Right cardiac atrium (tissue), 5 donors: ENCODE measurements around the gene ACTN2. TPM values are rescaled to one million over a fixed set of nuclear protein-coding genes. Genes with fewer than 3 reads are reported as not detected.

Source experiments
- ATAC-seq, 2 donors: fragments of 200-7000 bp; cut with Tn5 transposase; one replicate each; pipeline versions ENCODE4 v1.8.0 to v1.9.1; 2020; ENCODE audit warnings: moderate library complexity in 2 of 2, mild to moderate bottlenecking in 1 of 2
- DNase-seq, 3 donors: peaks; one replicate each; pipeline ENCODE4 v3.0.0-alpha.2; 2020
- H3K27ac ChIP-seq: one replicate; pipeline ENCODE4 v1.5.1; 2013; ENCODE audit warnings: mild to moderate bottlenecking, low read length, control low read depth, moderate library complexity
- H3K27me3 ChIP-seq: one replicate; pipeline ENCODE4 v1.6.1; 2013; ENCODE audit not compliant: control insufficient read depth, insufficient read depth
- H3K4me1 ChIP-seq: one replicate; pipeline ENCODE4 v1.6.1; 2013; ENCODE audit warnings: low read length; ENCODE audit not compliant: control insufficient read depth, insufficient read depth
- H3K4me3 ChIP-seq: one replicate; pipeline ENCODE4 v1.5.1; 2013; ENCODE audit warnings: low read length, control low read depth
- H3K9me3 ChIP-seq: one replicate; pipeline ENCODE4 v1.6.1; 2013; ENCODE audit warnings: low read length; ENCODE audit not compliant: control insufficient read depth
- WGBS: extraction: QIAGEN DNeasy Blood & Tissue Kit; methylation state at CpG from one replicate; pipeline ENCODE4 v1.1.7; 2013; 5-methylcytosine and 5-hydroxymethylcytosine counted together
- intact Hi-C, 4 donors: fragments of 100-400 bp; cut with DNase I; formaldehyde crosslinking; loops; one replicate each; pipeline versions ENCODE4 v1.11.0 to v1.14.0; 2022 to 2023
- polyA plus RNA-seq: library from polyadenylated mRNA; stranded (reverse); fragments of 200-250 nt; gene quantifications from one replicate; pipeline ENCODE4 v1.2.3, GENCODE V29; 2013
- total RNA-seq, 4 donors: library from RNA; stranded (reverse); fragmentation: NEBNext Ultra II Directional; extraction: Animal tissue kit (Norgen Biotek cat#: 25700); gene quantifications; one replicate each; pipeline ENCODE4 v1.2.1, GENCODE V29; 2021
- donor health status: healthy with polysubstance abuse.
- donor health status: DM: no; HTN: yes; CAD: no.
- donor health status: DM: no; HTN: no; CAD: no.
- donor health status: DM: no; HTN: yes; CAD: no; lungs with severe emphysema.
- donor health status: DM: yes; HTN: yes; CAD: no.

The ACTN2 gene
- total and polyA plus RNA-seq, 5 donors = 827 to 1,705 (median 1,363) TPM

GRCh38 chr1:236800623-236801022 is 114.3 kb downstream of the ACTN2 start:
- no peaks in the 10 kb centered on the region for H3K27me3 ChIP-seq

GRCh38 chr1:236802264-236802663 is 116.0 kb downstream of the ACTN2 start:
- WGBS = 62% methylated on average over 3 of the region's 3 CpGs
- H3K27ac ChIP-seq = no peak overlapping the region

More at GRCh38 chr1:236800623-236801022, 114.3 kb downstream of the ACTN2 start:
- Histone ChIP-seq H3K4me1 (no peaks in the 10 kb centered on the region), H3K4me3 (no peak overlapping the region), H3K27ac (no peak overlapping the region), H3K9me3 (no peaks in the 10 kb centered on the region)
- intact Hi-C loops = no loop called here
- ATAC-seq = no peak
- no peak for DNase-seq

GRCh38 chr1:236806634-236807033 is 120.3 kb downstream of the ACTN2 start:
- Histone ChIP-seq H3K27ac (no peak overlapping the region), H3K27me3 (no peaks in the 10 kb centered on the region), H3K4me3 (no peak overlapping the region), H3K9me3 (no peaks in the 10 kb centered on the region), H3K4me1 (no peaks in the 10 kb centered on the region)
- intact Hi-C loops = no loop called here
- DNase-seq (no peak), ATAC-seq (no peak)
- WGBS = 91% methylated on average over 2 of the region's 2 CpGs

More at GRCh38 chr1:236802264-236802663, 116.0 kb downstream of the ACTN2 start:
- Histone ChIP-seq H3K9me3 (no peaks in the 10 kb centered on the region), H3K27me3 (no peaks in the 10 kb centered on the region), H3K4me3 (no peak overlapping the region), H3K4me1 (no peaks in the 10 kb centered on the region)
- intact Hi-C loops = no loop called here
- no peak for ATAC-seq
- no peak for DNase-seq

- Histone ChIP-seq H3K27me3 (no peaks in the 10 kb centered on the region), H3K4me1 (no peaks in the 10 kb centered on the region), H3K9me3 (no peaks in the 10 kb centered on the region), H3K4me3 (no peak overlapping the region), H3K27ac (no peak overlapping the region)
- WGBS = 99% methylated on average over 2 of the region's 2 CpGs
- intact Hi-C loops = no loop called here
- ATAC-seq (no peak), DNase-seq (no peak)
Measured at GRCh38 chr1:236808005-236808404, 121.7 kb downstream of the ACTN2 start.

- intact Hi-C loops = no loop called here
Measured at GRCh38 chr1:236808564-236809130, 122.3 kb downstream of the ACTN2 start.

GRCh38 chr1:236809148-236809547 is 122.8 kb downstream of the ACTN2 start:
- DNase-seq (no peak), ATAC-seq (no peak)
- Histone ChIP-seq H3K4me3 (no peak overlapping the region), H3K4me1 (no peaks in the 10 kb centered on the region), H3K27me3 (no peaks in the 10 kb centered on the region), H3K27ac (no peak overlapping the region), H3K9me3 (no peaks in the 10 kb centered on the region)
- intact Hi-C loops = no loop called here
- 50% methylated on average over 1 of the region's 1 CpG for WGBS

More at GRCh38 chr1:236808564-236809130, 122.3 kb downstream of the ACTN2 start:
- Histone ChIP-seq H3K4me1 (no peaks in the 10 kb centered on the region), H3K4me3 (no peak overlapping the region), H3K27ac (no peak overlapping the region), H3K9me3 (no peaks in the 10 kb centered on the region), H3K27me3 (no peaks in the 10 kb centered on the region)
- no peak for ATAC-seq
- DNase-seq = no peak
- 78% methylated on average over 8 of the region's 8 CpGs for WGBS

- H3K27me3 ChIP-seq = no peaks in the 10 kb centered on the region
- intact Hi-C loops = no loop called here
Measured at GRCh38 chr1:236810018-236810417, 123.7 kb downstream of the ACTN2 start.

GRCh38 chr1:236812334-236813030 is 126.2 kb downstream of the ACTN2 start:
- Histone ChIP-seq H3K4me3 (no peak overlapping the region), H3K4me1 (no peaks in the 10 kb centered on the region), H3K9me3 (no peaks in the 10 kb centered on the region), H3K27ac (no peak overlapping the region), H3K27me3 (no peaks in the 10 kb centered on the region)
- ATAC-seq = no peak
- intact Hi-C loops = no loop called here
- 84% methylated on average over 5 of the region's 5 CpGs for WGBS
- DNase-seq = no peak

More at GRCh38 chr1:236810018-236810417, 123.7 kb downstream of the ACTN2 start:
- WGBS = 95% methylated on average over 3 of the region's 3 CpGs
- ATAC-seq = no peak
- Histone ChIP-seq H3K4me3 (no peak overlapping the region), H3K4me1 (no peaks in the 10 kb centered on the region), H3K27ac (no peak overlapping the region), H3K9me3 (no peaks in the 10 kb centered on the region)
- no peak for DNase-seq

Other genes with a start within 250 kb of the ACTN2 start
- gene LGALS8, start 162.5 kb upstream of the ACTN2 start, total RNA-seq = 10 to 100 TPM; 61.0 to 67.5 (median 62.9) TPM
- 40.1 TPM for gene LGALS8, start 162.5 kb upstream of the ACTN2 start, polyA plus RNA-seq
- 10 to 100 TPM; 11.2 to 12.8 (median 12.2) TPM for gene HEATR1, start 82.0 kb upstream of the ACTN2 start, total RNA-seq
- 3.2 TPM for gene HEATR1, start 82.0 kb upstream of the ACTN2 start, polyA plus RNA-seq
- gene MTR, start 108.8 kb downstream of the ACTN2 start, total RNA-seq = 10 to 100 TPM; 37.6 to 54.6 (median 41.9) TPM
- 9.0 TPM for gene MTR, start 108.8 kb downstream of the ACTN2 start, polyA plus RNA-seq